Head of caudate nucleus (tissue), 42 donors: ENCODE results near the gene KL.

ENCODE experiments used
- DNase-seq, 42 donors: peaks; one replicate each; pipeline versions ENCODE4 v3.0.0 to v3.0.0-alpha.2; 2020 to 2021; ENCODE audit warnings: mixed read lengths in 7 of 42
- intact Hi-C: fragments of 100-400 bp; cut with DNase I; formaldehyde crosslinking; loops from one replicate; pipeline ENCODE4 v1.15.0; 2022

KL gene

GRCh38 chr13:33072282-33072681, 56.1 kb downstream of the KL start:
- peak in 25 of 42 donors; percentile 24 to 81 (median 47) for DNase-seq
- intact Hi-C loops, result no loop called here

- intact Hi-C loops, result no loop called here
- no peak for DNase-seq
These were observed 56.5 kb downstream of the KL start for GRCh38 chr13:33072759-33073158.

- no peak for DNase-seq
- intact Hi-C loops, result no loop called here
These were observed 57.1 kb downstream of the KL start for GRCh38 chr13:33073338-33073737.

- intact Hi-C loops, result no loop called here
- no peak for DNase-seq
These were observed 60.1 kb downstream of the KL start for GRCh38 chr13:33076001-33076992.

GRCh38 chr13:33078263-33078662, 62.0 kb downstream of the KL start:
- DNase-seq, result no peak
- intact Hi-C loops, result no loop called here

GRCh38 chr13:33079960-33080359, 63.7 kb downstream of the KL start:
- intact Hi-C loops, result no loop called here
- DNase-seq, result no peak

GRCh38 chr13:33080972-33081590, 64.9 kb downstream of the KL start:
- intact Hi-C loops, result no loop called here
- no peak for DNase-seq

GRCh38 chr13:33081666-33082065, 65.4 kb downstream of the KL start:
- intact Hi-C loops, result no loop called here
- no peak for DNase-seq

- DNase-seq, result no peak
- intact Hi-C loops, result no loop called here
These were observed 66.8 kb downstream of the KL start for GRCh38 chr13:33083054-33083453.

- intact Hi-C loops, result no loop called here
- no peak for DNase-seq
These were observed 70.9 kb downstream of the KL start for GRCh38 chr13:33087091-33087490.

- DNase-seq, result no peak
- intact Hi-C loops, result no loop called here
These were observed 71.6 kb downstream of the KL start for GRCh38 chr13:33087790-33088189.

- intact Hi-C loops, result no loop called here
- DNase-seq, result no peak
These were observed 73.1 kb downstream of the KL start for GRCh38 chr13:33089311-33089710.

GRCh38 chr13:33090755-33091414, 74.7 kb downstream of the KL start:
- intact Hi-C loops, result no loop called here
- no peak for DNase-seq

GRCh38 chr13:33091415-33091774, 75.2 kb downstream of the KL start:
- no peak for DNase-seq
- intact Hi-C loops, result no loop called here

- intact Hi-C loops, result no loop called here
- no peak for DNase-seq
These were observed 76.1 kb downstream of the KL start for GRCh38 chr13:33092073-33092987.

- DNase-seq, result no peak
- intact Hi-C loops, result no loop called here
These were observed 80.8 kb downstream of the KL start for GRCh38 chr13:33096886-33097605.

- no peak for DNase-seq
- intact Hi-C loops, result no loop called here
These were observed 83.6 kb downstream of the KL start for GRCh38 chr13:33099860-33100259.

GRCh38 chr13:33100886-33101285, 84.7 kb downstream of the KL start:
- intact Hi-C loops, result no loop called here
- DNase-seq, result no peak
